CD4-positive, alpha-beta T cell treated with Interleukin-6 at 100 ng/mL for 8 hours (primary cell): ENCODE measurements around the gene VANGL2.

Source experiments
- DNase-seq: peaks from one replicate; pipeline ENCODE4 v3.0.0-alpha.2; 2020; ENCODE audit warnings: mixed read lengths, low spot score

Gene VANGL2

DNA sequence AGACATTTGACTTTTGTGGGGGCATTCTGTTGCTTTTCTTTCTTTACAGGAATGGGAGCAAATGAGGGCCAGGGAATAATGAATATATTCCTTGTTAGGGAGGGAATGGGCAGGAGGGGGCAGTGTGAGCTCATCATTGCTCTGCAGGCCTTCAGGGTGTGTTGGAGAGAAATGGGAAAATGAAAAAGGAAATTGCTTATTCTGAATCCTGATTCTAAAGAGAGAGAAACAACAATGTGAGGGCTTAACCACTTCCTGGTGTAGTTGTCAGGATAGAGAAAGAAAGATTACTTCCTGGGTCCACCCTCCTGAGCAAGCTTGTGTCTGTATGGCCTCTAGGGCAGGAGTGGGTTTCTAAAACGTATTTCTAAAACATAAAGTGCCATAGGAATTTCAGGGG, 28.3 kb downstream of the VANGL2 start:
- DNase-seq: peak; percentile 46

DNA sequence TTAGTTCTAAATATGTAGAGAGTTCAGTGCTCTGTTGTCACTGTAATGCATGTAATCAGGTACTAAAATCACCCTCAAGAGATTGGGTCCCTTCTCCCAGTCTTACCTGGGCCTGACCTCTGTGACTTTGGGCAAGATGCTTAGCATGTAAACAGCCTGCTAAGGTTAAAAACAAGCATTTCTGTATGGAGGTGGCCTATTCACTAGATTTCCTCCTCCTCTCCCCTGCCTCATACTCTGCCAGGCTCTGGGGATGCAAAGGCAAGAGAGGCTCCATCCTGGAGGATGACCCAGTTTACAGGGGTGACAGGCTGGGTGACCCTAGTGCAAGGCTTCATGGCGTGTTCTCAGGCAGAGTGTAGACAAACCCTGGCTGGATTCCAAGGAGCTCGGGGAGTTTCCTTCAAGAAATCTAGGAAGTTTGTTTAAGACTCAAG, 28.8 kb downstream of the VANGL2 start:
- no peak for DNase-seq

DNA sequence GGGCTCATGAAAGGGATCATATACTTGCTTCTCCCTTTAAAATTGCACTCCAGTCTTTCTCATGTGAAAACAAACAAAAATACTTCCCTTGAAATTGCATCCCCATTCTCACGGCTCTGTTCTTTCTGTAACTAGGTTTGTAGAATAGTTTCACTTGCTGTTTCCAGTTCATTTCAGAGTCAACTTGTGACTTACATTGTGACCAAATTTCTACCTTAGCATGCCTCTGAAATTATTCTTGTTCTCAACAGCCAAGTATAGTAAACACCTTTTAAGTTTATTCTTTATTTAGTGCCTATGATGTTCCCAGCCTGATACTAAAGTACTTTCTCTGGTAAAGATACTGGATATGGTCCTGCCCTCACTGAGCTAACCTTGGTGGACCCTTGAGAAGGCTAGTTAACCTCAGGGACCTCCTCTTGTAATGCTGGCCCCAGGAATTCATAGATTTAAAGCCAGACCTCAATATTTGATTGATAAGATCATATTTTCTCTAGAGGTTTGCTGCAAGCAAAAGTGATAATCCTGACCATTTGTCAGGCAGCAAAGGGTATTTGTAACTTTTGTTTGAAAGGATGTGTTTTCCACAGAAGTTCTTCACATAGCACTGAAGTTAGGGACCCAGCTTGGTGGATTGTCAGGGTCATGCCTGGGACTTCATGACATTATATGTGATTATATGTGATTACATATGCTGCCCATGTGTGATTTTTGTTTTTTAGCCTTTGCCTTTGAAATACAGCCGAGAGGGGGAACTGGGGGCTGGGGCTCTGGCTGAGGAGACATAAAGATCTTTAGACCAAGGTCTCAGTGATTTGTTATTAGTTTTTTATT, 29.6 kb downstream of the VANGL2 start:
- peak; percentile 23 for DNase-seq

DNA sequence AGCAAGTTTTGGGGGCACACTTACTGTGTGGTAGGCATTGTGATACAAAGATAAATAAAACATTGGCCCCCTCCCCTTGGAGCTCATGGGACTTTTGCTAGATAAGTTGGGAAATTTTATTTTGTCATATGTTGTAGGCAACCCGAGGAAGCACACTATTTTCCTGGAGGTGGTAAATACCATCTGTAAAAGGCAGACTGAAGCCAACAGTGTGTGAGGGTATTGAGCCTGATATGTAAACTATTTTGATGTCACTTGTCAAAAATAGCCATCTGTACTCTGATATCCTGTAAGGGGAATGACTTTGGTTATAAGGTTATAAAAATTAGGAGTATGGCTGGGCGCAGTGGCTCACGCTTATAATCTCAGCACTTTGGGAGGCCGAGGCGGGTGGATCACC, 30.6 kb downstream of the VANGL2 start:
- no peak for DNase-seq

DNA sequence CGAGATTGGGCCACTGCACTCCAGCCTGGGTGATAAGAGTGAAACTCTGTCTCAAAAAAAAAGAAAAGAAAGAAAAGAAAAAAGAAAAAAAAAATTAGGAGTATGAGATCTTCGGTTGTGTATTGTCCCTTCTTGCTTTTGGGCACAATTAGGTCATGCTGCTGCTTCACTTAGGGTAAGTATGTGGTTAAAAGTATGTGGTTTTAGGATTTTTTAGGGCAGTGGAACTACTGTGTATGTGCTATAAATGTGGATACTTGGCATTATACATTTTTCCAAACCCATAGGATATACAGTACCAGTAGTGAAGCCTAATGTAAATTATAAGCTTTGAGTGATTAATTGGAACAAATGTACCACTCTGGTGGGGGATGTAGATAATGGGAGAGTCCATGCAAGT, 31.2 kb downstream of the VANGL2 start:
- no peak for DNase-seq

DNA sequence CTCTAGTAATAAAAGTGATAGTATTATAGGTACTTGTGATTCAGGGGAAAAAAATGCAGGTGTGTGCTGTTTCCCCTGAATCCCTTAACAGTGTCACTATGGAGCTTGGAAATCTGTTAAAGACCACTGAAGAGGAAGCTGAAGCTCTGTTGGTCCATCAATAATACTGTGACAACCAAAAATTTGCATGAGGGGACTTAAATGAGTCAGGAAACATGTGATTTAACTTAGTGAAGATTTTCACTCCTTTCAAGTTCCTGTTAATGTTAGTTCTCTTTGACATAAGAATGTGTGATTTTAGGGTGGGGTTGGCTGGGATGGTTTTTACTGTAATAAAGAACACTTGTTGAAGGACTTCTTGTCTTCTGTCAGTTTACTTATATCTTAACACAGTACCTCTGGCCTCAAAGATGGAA, 32.0 kb downstream of the VANGL2 start:
- DNase-seq: peak; percentile 38

DNA sequence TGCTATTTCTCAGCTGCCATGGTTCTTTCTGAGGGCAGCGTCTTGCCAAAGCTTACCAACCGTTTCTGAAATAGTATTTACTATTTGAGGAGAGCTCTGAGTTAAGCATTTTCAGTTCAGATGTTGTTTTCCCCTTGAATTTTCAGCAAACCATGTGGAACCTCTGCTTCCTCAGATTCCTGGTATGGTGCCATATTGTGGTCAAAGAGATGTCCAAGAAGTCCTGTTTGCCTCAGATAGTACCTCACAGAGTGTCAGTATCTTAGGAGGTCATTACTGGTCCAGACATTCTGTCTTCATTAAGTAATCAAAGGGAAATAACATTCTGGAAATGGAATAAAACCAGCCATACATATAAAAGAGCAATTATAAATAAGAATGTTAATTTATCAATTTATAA, 36.6 kb downstream of the VANGL2 start:
- no peak for DNase-seq

DNA sequence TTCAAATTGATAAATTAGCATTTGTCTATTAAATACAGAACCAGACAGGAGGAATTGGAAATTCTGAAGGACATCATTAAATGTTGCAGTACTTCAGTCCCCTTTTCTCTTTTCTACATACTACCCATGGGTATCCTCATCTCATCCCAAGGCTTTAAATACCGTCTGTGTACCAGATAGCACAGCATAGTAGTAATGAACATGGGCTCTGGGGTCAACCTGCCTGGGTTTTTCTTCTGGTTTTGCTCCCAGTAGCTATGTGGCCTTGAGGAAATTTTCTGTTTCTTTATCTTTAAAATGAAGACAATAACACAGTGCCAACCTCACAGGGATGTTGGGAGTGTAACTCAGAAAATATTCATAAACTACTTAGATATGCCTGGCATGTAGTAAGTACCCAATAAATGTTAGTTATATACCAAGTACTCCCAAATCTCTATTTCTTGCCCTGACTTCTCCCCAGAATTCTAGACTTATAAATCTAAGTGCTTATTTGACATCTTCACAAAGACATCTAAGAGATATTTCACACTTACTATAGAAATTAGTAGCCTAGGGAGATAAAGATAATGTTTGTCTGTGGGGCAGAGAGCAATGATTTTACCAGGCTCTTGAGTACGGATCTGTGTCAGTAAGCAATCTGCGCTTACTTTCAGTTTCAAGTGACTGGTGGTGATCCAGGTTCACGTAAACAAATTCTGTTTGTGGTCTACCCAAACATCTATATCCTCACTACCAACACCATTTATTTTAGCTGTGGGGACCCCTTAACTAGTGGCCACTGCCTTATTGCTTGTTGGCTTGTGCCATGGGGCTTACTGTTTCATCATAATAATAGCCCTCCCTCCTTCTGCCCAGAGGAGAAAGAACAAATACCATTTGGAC, 37.3 kb downstream of the VANGL2 start:
- DNase-seq: peak; percentile 52

DNA sequence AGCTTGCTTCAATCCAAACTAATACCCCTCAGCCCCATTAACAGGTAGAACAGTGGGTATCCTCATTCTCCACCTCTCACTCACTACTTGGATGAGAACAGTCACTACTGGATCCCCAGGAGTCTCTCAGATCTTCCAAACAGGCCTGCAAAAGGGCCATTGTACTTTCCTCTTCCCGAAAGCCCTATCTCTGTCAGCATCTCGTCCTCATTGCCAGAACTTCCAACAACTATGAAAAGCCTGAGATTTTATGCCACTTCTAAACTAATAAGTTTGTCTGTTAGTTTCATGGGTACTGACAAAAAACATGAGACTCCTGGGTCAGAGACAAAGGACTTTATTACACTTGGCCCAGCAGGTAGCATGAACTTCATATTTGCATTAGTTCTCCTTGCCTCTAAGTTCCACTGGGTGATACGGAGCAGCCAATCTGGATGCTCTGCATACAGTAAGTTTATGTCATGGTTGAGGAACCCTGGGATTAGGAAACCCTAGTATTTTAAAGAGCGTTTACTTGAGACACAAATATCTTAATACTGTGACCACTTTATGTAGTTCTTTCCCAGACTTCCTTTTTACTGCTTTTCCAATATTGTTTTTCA, 38.1 kb downstream of the VANGL2 start:
- DNase-seq: no peak

DNA sequence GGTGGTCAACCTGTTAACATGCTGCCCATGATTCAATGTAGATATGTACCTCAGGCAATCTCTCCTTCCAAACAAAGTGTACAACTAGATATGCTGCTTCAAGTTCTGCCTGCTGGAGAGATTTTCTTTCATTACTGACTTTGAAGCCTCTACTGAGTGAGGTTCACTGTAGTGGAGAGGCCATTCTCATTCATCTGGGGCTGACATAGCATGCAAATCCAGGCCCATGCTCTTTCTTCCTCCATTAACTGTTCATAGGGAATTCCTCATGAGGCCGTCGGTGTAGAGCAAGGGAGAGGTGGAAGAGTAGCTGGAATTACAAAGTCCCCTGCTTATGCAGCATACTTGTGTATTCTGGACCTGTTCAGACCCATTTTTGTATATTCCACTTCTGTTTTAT, 38.6 kb downstream of the VANGL2 start:
- DNase-seq: no peak

DNA sequence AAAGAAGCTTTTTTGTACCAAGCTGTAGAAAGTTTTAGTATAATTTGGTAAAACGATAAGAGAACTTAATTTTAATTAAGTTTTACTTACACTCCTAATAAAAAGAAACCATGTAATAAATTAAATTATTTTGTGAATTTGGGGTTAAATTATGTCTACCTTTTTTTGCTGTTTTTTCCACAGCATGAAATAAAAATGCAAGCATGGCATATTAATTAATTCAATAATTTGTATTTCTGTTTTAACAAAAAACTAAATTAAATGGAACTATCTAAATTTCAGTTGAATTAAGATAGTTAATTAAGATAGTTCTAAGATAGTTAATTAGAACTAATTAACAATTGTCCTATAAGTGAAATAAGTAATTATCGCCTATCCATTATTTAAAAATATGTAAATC, 39.4 kb downstream of the VANGL2 start:
- DNase-seq: no peak

DNA sequence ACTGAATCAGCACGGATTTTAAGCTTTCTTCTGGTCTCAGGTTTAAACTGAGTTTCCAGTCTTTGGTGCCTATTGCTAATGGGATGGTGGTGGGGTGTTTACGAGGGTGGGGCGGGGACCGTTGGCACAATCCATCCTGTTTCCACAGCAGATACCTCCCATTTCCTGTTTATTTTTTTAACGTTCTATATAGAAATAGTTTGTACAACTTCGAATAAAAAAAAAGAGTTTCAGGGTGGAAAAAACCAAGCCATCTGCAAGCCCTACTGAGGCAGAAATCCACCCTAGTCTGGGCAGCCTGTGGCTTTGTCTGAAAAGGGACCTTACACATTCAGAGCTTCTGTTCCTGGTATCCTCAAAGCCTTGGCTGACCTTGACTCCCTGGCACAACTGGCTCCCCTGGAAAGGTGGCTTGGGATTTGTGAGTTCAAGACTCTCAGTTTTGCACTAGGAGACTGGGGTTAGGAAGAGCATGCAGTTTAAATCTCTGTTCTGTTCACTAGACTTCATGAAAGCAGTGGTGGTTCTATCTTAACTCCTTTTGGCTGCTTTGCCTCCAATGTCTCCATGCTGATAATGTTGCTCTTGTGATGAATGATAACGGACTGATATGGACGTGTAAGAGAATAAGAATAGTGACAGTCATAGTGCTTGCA, 46.7 kb downstream of the VANGL2 start:
- DNase-seq: no peak

DNA sequence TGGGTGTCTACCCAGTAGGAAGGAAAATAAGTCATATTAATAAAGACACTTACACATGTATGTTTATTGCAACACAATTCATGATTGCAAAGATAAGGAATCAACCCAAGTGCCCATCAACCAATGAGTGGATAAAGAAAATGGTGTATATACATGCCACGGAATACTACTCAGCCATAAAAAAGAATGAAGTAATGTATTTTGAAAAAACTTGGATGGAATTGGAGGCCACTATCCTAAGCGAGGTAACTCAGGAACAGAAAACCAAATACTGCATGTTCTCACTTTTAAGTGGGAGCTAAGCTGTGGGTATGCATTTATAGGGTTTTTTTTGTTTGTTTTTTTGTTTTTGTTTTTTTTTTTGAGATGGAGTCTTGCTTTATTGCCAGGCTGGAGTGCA, 49.1 kb downstream of the VANGL2 start:
- no peak for DNase-seq

DNA sequence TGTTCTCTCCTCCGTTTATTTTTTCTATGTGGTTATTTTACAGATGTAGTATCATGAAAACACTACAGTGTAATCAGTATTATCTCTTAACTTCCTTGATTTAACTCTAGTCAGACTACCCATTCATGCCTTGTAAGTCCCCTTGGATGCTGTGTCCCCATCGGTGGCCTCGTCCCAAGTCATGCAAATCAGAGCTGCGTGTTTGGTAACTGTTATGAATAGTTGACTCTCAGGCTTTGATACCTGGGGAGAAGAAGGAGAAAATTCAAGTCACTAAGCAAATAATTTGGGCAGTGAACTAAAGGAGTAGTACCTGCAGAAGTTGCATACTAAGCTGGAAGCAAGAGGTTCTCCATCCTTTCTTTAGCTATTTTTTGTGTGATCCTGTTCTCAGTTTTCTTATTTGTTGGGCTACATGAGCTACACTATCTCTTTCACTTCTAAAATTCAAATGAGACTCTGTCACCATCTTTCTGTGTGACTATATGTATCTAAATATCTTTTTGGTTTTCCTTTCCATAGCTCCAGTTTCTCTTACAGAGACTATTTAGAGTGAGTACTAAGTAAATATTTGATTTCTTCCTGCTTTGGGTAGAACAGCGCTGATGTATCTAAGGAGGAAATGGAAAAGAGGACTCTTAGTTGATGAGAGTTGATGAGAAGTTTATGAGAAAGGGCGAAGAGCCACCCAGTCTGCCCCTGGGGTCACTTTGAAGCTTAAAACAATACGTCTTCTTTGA, 50.9 kb downstream of the VANGL2 start:
- no peak for DNase-seq

DNA sequence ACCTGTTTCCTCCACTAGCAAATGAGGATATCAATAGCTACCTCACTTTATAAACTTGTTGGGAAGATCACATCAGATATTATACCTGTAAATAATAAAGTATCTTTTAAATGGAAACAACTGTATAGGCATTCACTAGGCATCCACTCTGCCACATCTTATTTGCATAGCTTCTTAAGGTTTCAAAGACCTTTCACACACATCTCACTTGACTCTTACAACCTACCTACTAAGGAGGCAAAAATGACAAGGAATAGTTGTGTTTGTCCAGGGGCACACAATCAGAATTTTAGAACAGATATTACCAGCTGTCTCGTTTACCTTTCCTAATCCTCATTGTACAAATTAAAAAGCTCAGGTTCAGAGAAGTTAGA, 51.5 kb downstream of the VANGL2 start:
- no peak for DNase-seq

DNA sequence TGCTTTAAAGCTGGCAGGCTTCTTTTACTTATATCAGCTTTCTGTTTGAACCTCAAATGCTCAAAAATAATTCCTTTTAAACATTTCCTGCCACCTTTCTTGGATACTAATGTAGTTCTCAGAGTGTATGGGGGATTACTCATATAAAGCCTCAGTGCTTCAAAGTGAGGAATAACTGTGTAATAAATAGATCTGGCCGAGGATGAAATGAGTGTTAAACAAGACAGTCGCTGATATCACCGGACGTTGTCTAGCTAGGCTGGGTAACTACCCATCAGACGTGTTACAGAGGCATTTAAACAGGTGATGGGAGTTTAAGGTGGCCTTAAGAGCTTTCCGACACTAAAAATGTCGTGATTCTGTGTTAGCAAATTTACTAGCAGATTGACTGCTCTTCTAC, 53.1 kb downstream of the VANGL2 start:
- DNase-seq: no peak

DNA sequence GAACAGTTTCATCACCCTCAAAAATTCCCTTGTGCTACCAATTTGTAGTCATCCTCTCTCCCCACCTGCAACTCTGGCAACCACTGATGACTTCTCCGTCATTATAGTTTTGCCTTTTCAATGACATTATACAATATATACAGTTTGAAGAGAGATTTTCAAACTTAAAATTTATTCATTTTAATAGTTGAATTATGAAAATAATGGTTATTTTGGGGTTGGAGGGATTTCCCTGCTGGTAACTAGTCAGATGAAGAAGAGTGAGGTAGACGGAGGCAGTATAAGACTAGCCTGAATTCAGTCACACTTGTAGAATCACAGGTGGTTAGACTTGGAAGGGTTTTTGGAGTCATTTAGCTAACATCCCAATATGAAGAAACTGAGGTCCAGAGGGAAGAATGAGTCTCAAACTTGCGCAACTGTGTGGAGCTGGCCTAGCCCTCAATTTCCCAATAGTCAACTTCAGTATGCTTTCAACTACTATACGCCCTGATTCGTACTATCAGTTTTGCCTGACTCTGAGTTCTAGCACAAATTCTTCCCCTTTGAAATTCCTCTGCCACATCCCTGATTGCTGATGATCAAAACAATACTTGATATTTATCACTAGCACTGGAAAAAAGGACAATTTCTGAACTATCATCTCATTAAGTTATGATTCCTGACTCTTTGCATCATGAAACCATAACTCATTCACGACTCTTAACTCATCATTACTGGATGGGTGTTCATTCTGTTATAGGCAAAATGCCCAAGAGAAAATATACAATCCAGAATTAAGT, 54.2 kb downstream of the VANGL2 start:
- no peak for DNase-seq

DNA sequence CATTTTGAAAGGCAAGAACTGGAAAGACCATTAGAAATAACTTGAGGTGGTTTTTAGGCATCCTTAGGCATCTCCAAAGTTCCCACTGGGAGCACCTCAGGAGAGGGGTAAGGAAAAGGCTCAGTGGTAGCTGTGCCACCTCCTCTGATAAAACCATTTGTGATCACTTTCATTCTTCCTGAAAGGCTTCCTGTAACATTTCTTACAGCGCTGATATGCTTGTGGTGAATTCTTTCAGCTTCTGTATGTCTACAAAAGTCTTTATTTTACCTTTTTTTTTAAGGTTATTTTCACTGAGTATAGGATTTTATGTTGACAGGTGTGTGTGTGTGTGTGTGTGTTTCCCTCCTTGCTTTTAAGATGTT, 54.8 kb downstream of the VANGL2 start:
- no peak for DNase-seq

DNA sequence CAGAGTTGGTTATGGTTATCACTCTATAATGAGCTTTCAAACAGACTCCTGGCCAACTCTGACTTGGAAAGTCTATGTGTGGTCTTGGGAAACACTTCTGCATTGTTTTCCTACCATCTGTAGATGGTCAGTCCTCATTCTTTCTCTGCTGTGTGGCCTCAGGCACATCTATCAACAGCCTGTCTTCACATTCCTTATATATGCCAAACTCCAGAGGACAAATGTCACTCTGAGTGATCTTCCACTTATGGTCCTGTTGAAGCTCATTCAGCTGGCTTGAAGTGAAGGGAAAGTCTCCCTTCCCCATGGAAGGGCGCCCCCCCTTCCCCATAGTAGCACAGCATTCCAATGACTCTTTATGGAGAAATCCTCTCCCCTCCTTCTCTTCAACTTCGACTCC, 58.7 kb downstream of the VANGL2 start:
- DNase-seq: no peak

DNA sequence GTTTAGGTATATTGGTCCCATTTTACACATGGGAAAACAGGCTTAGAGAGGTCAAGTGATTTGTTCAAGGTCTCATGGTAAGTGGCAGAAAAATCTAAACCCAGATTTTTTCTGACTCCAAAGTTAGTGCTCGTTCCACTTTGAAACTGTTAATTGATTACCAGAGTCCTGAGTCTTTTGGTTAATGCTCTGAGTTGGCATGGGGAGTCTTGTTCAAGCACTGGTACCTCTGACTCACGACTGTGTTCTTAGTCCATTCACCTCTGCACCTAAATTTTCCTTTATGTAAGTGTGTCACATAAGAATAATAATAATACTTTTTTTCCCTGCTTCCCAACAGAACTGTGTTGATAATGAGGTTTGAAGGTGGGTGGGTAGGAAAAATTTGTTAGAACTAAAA, 59.3 kb downstream of the VANGL2 start:
- no peak for DNase-seq

DNA sequence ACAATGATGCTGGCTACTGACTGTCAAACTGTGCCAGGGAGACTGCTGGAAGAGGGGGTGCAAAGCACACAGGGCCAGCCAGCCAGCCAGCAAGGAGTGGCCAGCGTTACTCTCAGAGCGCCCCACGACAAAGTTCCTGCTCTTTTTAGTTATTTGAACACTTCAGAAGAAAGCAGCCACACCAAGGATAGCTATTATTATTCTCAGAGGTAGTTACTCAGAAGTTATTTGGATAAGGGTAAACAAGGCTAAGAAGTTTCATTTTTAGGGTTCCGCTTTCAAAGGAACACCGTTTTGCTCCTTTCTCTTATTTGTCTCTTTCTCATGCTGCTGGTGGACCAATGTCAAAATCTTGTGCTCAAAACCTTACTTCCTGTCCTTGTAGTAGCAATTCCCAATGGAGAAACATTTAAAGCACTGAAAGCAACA, 59.9 kb downstream of the VANGL2 start:
- DNase-seq: no peak
